HCT116 (cell line): Measurements from ENCODE around the gene TTLL4. TPM values are rescaled to one million over a fixed set of nuclear protein-coding genes. Genes with fewer than 3 reads are reported as not detected.

ENCODE experiments used
- ATAC-seq: fragments of 200-7000 bp; cut with Tn5 transposase; 2 replicates; pipeline ENCODE4 v1.9.1; 2020; ENCODE audit warnings: mild to moderate bottlenecking, moderate library complexity
- BruUV-seq: library from RNA; stranded (reverse); fragments of 400-500 nt; replicated peaks from 2 replicates; lab custom pipeline; 2021; lab: Mats Ljungman, UMichigan
- CTCF ChIA-PET: fragments of 300-600 bp; sonication (Branson Sonifier 250); formaldehyde crosslinking; loops from one replicate; lab custom pipeline; 2021; ENCODE audit warnings: antibody characterized with exemption; lab: Charles Lee
- POLR2A ChIA-PET: fragments of 300-600, 350-600 bp; sonication (Branson Sonifier 250); formaldehyde crosslinking; loops from one replicate; lab custom pipeline; 2021; ENCODE audit warnings: antibody characterized with exemption; lab: Charles Lee
- RAD21 ChIA-PET, 2 experiments: fragments of 300-600 bp; sonication (Branson Sonifier 250); formaldehyde crosslinking; loops; one replicate each; lab custom pipeline; 2023; ENCODE audit warnings: low total read pairs in 2 of 2; ENCODE audit not compliant: uncharacterized antibody in 2 of 2, unreplicated experiment in 2 of 2, low non-redundant PET in 1 of 2; lab: Charles Lee
- DNase-seq: peaks from one replicate; pipeline ENCODE4 v3.0.0-alpha.2; 2010; ENCODE audit warnings: low read depth, low spot score
- H2AFZ ChIP-seq: fragments of 200-600 bp; shearing (Covaris generic), sonication (generic); 2 replicates; pipeline ENCODE4 v1.6.1; 2017; ENCODE audit warnings: low read depth, mixed run types, mixed read lengths, antibody characterized with exemption, low read length; ENCODE audit not compliant: poor library complexity, severe bottlenecking
- H3K27ac ChIP-seq: 2 replicates; pipeline ENCODE4 v1.5.1; 2012; ENCODE audit warnings: low read depth, low read length
- H3K27me3 ChIP-seq: fragments of 200-600 bp; sonication (generic); 2 replicates; pipeline ENCODE4 v1.6.1; 2016; ENCODE audit warnings: mixed run types, low read length, mixed read lengths; ENCODE audit not compliant: insufficient read depth
- H3K36me3 ChIP-seq, 2 experiments: fragments of 200-500 bp in 1 of 2; fragments of 200-600 bp in 1 of 2; sonication (Bioruptor generic) in 1 of 2; sonication (generic) in 1 of 2; 2 replicates each; pipeline versions ENCODE4 v1.5.1 to v1.6.1; 2014 to 2016; ENCODE audit warnings: low read length in 2 of 2, inconsistent platforms in 1 of 2, mixed read lengths in 1 of 2, mixed run types in 1 of 2; ENCODE audit not compliant: insufficient read depth in 2 of 2, control insufficient read depth in 1 of 2
- H3K4me1 ChIP-seq, 2 experiments: fragments of 200-600 bp in 1 of 2; sonication (generic) in 1 of 2; 2 replicates each; pipeline versions ENCODE4 v1.5.1 to v1.6.1; 2012 to 2017; ENCODE audit warnings: low read length in 2 of 2, inconsistent platforms in 1 of 2, mild to moderate bottlenecking in 1 of 2, mixed read lengths in 1 of 2, mixed run types in 1 of 2, moderate library complexity in 1 of 2; ENCODE audit not compliant: insufficient read depth in 2 of 2, control insufficient read depth in 1 of 2
- H3K4me2 ChIP-seq: fragments of 200-600 bp; sonication (generic); 2 replicates; pipeline ENCODE4 v1.6.1; 2017; ENCODE audit warnings: mixed run types, low read length, mixed read lengths
- H3K4me3 ChIP-seq, 2 experiments: fragments of 200-600 bp in 1 of 2; sonication (generic) in 1 of 2; replicated peaks in 1 of 2; 2 replicates each; pipeline ENCODE4 v1.5.1; 2011 to 2016; ENCODE audit warnings: low read length in 2 of 2, control low read depth in 1 of 2, low read depth in 1 of 2, mild to moderate bottlenecking in 1 of 2, mixed read lengths in 1 of 2, mixed run types in 1 of 2
- H3K79me2 ChIP-seq: fragments of 200-600 bp; sonication (generic); 2 replicates; pipeline ENCODE4 v1.6.1; 2017; ENCODE audit warnings: mild to moderate bottlenecking, mixed run types, low read length, moderate library complexity, mixed read lengths; ENCODE audit not compliant: insufficient read depth
- H3K9ac ChIP-seq: fragments of 200-600 bp; sonication (generic); 2 replicates; pipeline ENCODE4 v1.6.1; 2016; ENCODE audit warnings: low read length, mixed read lengths
- H3K9me2 ChIP-seq: fragments of 200-600 bp; sonication (generic), shearing (Covaris generic); 2 replicates; pipeline ENCODE4 v1.6.1; 2017; ENCODE audit warnings: mixed run types, mild to moderate bottlenecking, moderate library complexity; ENCODE audit not compliant: insufficient read depth
- H3K9me3 ChIP-seq, 2 experiments: fragments of 200-500 bp in 1 of 2; fragments of 200-600 bp in 1 of 2; sonication (Bioruptor generic) in 1 of 2; sonication (generic) in 1 of 2; 2 replicates each; pipeline ENCODE4 v1.6.1; 2014 to 2017; ENCODE audit warnings: low read length in 2 of 2, mixed read lengths in 2 of 2, inconsistent platforms in 1 of 2, low read depth in 1 of 2, mild to moderate bottlenecking in 1 of 2, mixed run types in 1 of 2, moderate library complexity in 1 of 2; ENCODE audit not compliant: control insufficient read depth in 1 of 2, insufficient read depth in 1 of 2
- H4K20me1 ChIP-seq: fragments of 200-600 bp; sonication (generic), shearing (Covaris generic); 2 replicates; pipeline ENCODE4 v1.6.1; 2017; ENCODE audit warnings: mixed run types, mild to moderate bottlenecking, moderate library complexity; ENCODE audit not compliant: insufficient read depth
- CBX3 ChIP-seq: IDR thresholded peaks from 2 replicates; pipeline ENCODE4 v1.6.1; 2012; ENCODE audit warnings: low read depth
- CEBPB ChIP-seq: IDR thresholded peaks from 2 replicates; pipeline ENCODE4 v1.6.1; 2012; ENCODE audit warnings: low read depth
- ELF1 ChIP-seq: IDR thresholded peaks from 2 replicates; pipeline ENCODE4 v1.6.1; 2012; ENCODE audit warnings: low read depth, borderline replicate concordance
- FOSL1 ChIP-seq: IDR thresholded peaks from 2 replicates; pipeline ENCODE4 v1.6.1; 2012; ENCODE audit warnings: low read depth
- JUND ChIP-seq: IDR thresholded peaks from 2 replicates; pipeline ENCODE4 v1.6.1; 2012
- POLR2A ChIP-seq: IDR thresholded peaks from 2 replicates; pipeline ENCODE4 v1.7.0; 2011; ENCODE audit warnings: borderline replicate concordance; ENCODE audit not compliant: insufficient read depth, insufficient read length; ENCODE audit errors: extremely low read depth
- TCF7L2 ChIP-seq: IDR thresholded peaks from 2 replicates; pipeline ENCODE4 v1.7.0; 2011; ENCODE audit warnings: borderline replicate concordance, inconsistent platforms; ENCODE audit not compliant: insufficient read depth, insufficient read length; ENCODE audit errors: extremely low read depth
- YY1 ChIP-seq: IDR thresholded peaks from 2 replicates; pipeline ENCODE4 v1.6.1; 2011; ENCODE audit warnings: low read length, low read depth, moderate library complexity, mild to moderate bottlenecking; ENCODE audit not compliant: insufficient replicate concordance; ENCODE audit errors: extremely low read depth
- ZFX ChIP-seq: fragments of 450-650 bp; IDR thresholded peaks from 2 replicates; pipeline ENCODE4 v1.6.1; 2017
- ZNF274 ChIP-seq: fragments of 200-500 bp; sonication (Bioruptor generic); IDR thresholded peaks from 2 replicates; pipeline ENCODE4 v1.6.1; 2014; ENCODE audit warnings: mild to moderate bottlenecking, low read depth, low read length, inconsistent platforms
- intact Hi-C: fragments of 100-400 bp; cut with micrococcal nuclease; formaldehyde crosslinking; loops from 2 replicates; pipeline ENCODE4 v1.10.0; 2022
- total RNA-seq: library from RNA; stranded (reverse); gene quantifications from one replicate; pipeline ENCODE4 v1.2.1, GENCODE V29; 2021; ENCODE audit not compliant: unreplicated experiment
- TF ChIP-seq, protein P1 (sequence below), 3 experiments: fragments of 200-600 bp in 1 of 3; sonication (generic) in 1 of 3; IDR thresholded peaks in 2 of 3; conservative IDR thresholded peaks in 1 of 3; 2 replicates each; pipeline ENCODE4 v1.5.1; 2012 to 2017; ENCODE audit warnings: low read depth in 2 of 3, low read length in 2 of 3, antibody characterized with exemption in 1 of 3, borderline replicate concordance in 1 of 3, control low read depth in 1 of 3, mild to moderate bottlenecking in 1 of 3, mixed read lengths in 1 of 3, mixed run types in 1 of 3, moderate library complexity in 1 of 3; ENCODE audit not compliant: insufficient read depth in 1 of 3
- TF ChIP-seq, protein P2 (sequence below): IDR thresholded peaks from 2 replicates; pipeline ENCODE4 v1.6.1; 2012

Gene TTLL4
- total RNA-seq, 1 experiment from 2014 or later: 53.0 TPM

DNA sequence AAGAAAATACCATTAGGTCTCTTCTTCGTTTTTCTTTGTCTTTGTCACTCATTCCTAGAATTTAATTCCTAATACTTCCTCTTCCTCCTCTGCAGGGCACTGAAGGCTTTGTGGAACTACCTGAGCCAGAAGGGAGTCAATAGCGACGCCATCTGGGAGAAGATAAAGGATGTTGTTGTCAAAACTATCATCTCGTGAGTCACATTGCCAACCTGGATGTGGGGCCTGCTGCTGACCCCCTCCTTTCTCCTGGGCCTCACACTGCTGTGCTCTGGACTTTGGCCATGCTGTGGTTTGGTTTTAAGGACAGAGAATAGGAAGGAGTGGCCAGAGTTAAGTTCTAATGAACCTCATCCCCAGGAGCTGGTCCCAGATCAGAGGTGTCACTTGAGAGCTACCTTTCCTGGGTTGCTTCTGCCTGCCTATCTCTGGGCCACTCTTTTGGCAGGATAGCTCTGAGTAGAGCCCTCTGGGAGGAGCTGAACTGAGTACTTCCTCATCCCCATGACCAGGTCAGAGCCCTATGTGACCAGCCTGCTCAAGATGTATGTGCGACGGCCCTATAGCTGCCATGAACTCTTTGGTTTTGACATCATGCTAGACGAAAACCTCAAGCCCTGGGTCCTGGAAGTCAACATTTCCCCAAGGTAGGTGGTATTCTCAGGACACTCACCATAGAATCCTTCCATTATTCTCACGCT, 38.3 kb downstream of the TTLL4 start:
- H3K27me3 ChIP-seq: no peaks in the 10 kb centered on the region
- RAD21 ChIA-PET: no interaction called here
- POLR2A ChIA-PET: no interaction called here
- no peak overlapping the region for H2AFZ ChIP-seq
- H3K27ac ChIP-seq: no peak overlapping the region
- BruUV-seq: no TSS peak
- H3K4me1 ChIP-seq: peaks cover 0 to 9% of the 10 kb centered on the region in 2 experiments; a peak in 1 of 4 replicates
- no peak for DNase-seq
- ATAC-seq: no peak
- no peak overlapping the region for H3K4me2 ChIP-seq
- H3K9me2 ChIP-seq: no peaks in the 10 kb centered on the region
- H4K20me1 ChIP-seq: no peaks in the 10 kb centered on the region
- TF ChIP-seq ZFX: no peak
- TF ChIP-seq, protein P1, sequence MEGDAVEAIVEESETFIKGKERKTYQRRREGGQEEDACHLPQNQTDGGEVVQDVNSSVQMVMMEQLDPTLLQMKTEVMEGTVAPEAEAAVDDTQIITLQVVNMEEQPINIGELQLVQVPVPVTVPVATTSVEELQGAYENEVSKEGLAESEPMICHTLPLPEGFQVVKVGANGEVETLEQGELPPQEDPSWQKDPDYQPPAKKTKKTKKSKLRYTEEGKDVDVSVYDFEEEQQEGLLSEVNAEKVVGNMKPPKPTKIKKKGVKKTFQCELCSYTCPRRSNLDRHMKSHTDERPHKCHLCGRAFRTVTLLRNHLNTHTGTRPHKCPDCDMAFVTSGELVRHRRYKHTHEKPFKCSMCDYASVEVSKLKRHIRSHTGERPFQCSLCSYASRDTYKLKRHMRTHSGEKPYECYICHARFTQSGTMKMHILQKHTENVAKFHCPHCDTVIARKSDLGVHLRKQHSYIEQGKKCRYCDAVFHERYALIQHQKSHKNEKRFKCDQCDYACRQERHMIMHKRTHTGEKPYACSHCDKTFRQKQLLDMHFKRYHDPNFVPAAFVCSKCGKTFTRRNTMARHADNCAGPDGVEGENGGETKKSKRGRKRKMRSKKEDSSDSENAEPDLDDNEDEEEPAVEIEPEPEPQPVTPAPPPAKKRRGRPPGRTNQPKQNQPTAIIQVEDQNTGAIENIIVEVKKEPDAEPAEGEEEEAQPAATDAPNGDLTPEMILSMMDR (IDR thresholded peaks at IDR 0.05 in 2 of 3, conservative IDR thresholded peaks at IDR 0.05 in 1 of 3; ENCODE audit: borderline replicate concordance in 1 of 3, insufficient read depth in 1 of 3, low read depth in 2 of 3, low read length in 2 of 3): no peak
- no peak for TF ChIP-seq CBX3
- TF ChIP-seq POLR2A: no peak
- no peak for TF ChIP-seq JUND
- no peak for TF ChIP-seq CEBPB
- no peak for TF ChIP-seq ELF1
- no peak for TF ChIP-seq FOSL1
- TF ChIP-seq, all 23 proteins: peak for 0
- CTCF ChIA-PET: no interaction called here
- H3K79me2 ChIP-seq: no peaks in the 10 kb centered on the region; the same call in 1 of the 2 replicates
- no peak overlapping the region for H3K9ac ChIP-seq
- peaks cover 50 to 56% of the 10 kb centered on the region in 2 experiments for H3K36me3 ChIP-seq
- intact Hi-C loops: no loop called here
- H3K9me3 ChIP-seq: no peaks in the 10 kb centered on the region
- H3K4me3 ChIP-seq: no peak overlapping the region

DNA sequence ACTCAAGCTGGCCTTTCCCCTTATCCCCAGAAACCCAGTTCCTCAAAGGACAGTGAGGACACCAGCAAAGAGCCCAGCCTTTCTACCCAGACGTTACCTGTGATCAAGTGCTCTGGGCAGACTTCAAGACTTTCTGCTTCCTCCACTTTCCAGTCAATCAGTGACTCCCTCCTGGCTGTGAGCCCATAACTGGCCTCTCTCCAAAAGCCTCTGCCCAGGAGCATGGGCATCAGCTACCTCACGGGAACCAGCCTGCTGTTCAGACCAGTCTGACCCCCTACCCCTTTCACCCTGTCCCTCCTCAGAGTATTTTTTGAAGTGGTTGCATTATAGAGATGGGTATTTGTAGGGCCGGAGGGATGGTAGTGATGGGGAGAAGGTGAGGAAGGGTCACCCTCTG, 43.6 kb downstream of the TTLL4 start:
- Histone ChIP-seq H3K9me3 (no peaks in the 10 kb centered on the region), H3K36me3 (peaks cover 39 to 50% of the 10 kb centered on the region in 2 experiments), H3K9ac (no peak overlapping the region), H4K20me1 (no peaks in the 10 kb centered on the region), H2AFZ (no peak overlapping the region), H3K79me2 (no peaks in the 10 kb centered on the region), H3K4me3 (no peak overlapping the region), H3K4me1 (no peaks in the 10 kb centered on the region), H3K27ac (no peak overlapping the region), H3K4me2 (no peak overlapping the region), H3K27me3 (no peaks in the 10 kb centered on the region), H3K9me2 (no peaks in the 10 kb centered on the region)
- intact Hi-C loops: no loop called here
- BruUV-seq: no TSS peak
- ChIA-PET POLR2A (no interaction called here), CTCF (no interaction called here), RAD21 (no interaction called here)
- ATAC-seq (no peak), DNase-seq (no peak)
- TF ChIP-seq ZNF274: no peak
- TF ChIP-seq TCF7L2: no peak
- TF ChIP-seq, protein P2, sequence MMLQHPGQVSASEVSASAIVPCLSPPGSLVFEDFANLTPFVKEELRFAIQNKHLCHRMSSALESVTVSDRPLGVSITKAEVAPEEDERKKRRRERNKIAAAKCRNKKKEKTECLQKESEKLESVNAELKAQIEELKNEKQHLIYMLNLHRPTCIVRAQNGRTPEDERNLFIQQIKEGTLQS: no peak
- TF ChIP-seq YY1: no peak
